Measurements from ENCODE around the gene RAF1.

The RAF1 gene

GRCh38 chr3:12656193-12656592 is 7.7 kb downstream of the RAF1 start:
- H3K4me3 ChIP-seq (ENCODE audit: low read length): no peak overlapping the region
- no peaks in the 10 kb centered on the region for H3K9me3 ChIP-seq (replicated peaks; ENCODE audit: insufficient read depth, low read length)
- no peak for DNase-seq
- no peaks in the 10 kb centered on the region for H3K9me2 ChIP-seq (replicated peaks; ENCODE audit: insufficient read depth, low read length)
- H3K79me2 ChIP-seq (ENCODE audit: low read length): peaks cover 99% of the 10 kb centered on the region
- no peak overlapping the region for H2AFZ ChIP-seq (ENCODE audit: low read length)
- H3K4me1 ChIP-seq (ENCODE audit: low read length): peaks cover 21% of the 10 kb centered on the region
- TF ChIP-seq EZH2 (optimal IDR thresholded peaks at IDR 0.05; ENCODE audit: low read depth, low read length): no peak
- TF ChIP-seq CTCF (IDR thresholded peaks at IDR 0.05; ENCODE audit: low read length): no peak
- no peak overlapping the region for H3K9ac ChIP-seq (ENCODE audit: low read length)
- no peaks in the 10 kb centered on the region for H3K27me3 ChIP-seq (replicated peaks; ENCODE audit: insufficient read depth, low read length)
- H3K4me2 ChIP-seq (ENCODE audit: low read depth, low read length): no peak overlapping the region
- H3F3A ChIP-seq (ENCODE audit: insufficient read depth, low read length): no peaks in the 10 kb centered on the region
- peaks cover 51% of the 10 kb centered on the region for H4K20me1 ChIP-seq (ENCODE audit: insufficient read depth, low read length)
- no peak overlapping the region for H3K27ac ChIP-seq (ENCODE audit: low read length)
- no peaks in the 10 kb centered on the region for H3K36me3 ChIP-seq (replicated peaks; ENCODE audit: insufficient read depth, low read length)

DNA sequence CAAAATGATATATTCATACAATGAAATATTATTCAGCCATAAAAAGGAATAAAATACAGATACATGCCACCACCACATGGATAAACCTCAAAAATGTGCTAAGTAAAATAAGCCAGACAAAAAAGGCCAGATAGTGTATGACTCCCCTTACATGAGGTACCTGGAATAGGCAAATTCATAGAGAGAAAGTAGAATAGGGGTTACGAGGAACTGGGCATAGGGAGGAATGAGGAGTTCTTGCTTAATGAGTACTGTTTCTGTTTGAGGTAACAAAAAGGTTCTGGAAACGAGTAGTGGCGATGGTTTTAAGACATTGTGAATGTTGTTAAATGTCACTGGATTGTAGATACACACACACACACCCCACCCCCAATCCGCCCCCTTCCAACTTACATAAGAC is 8.2 kb downstream of the RAF1 start:
- peaks cover 47% of the 10 kb centered on the region for H4K20me1 ChIP-seq (ENCODE audit: insufficient read depth, low read length)
- H3K9me3 ChIP-seq (replicated peaks; ENCODE audit: insufficient read depth, low read length): no peaks in the 10 kb centered on the region
- no peaks in the 10 kb centered on the region for H3K27me3 ChIP-seq (replicated peaks; ENCODE audit: insufficient read depth, low read length)
- peaks cover 5% of the 10 kb centered on the region; the same call in 1 of the 2 replicates for H3F3A ChIP-seq (ENCODE audit: insufficient read depth, low read length)
- DNase-seq: no peak
- no peak overlapping the region for H2AFZ ChIP-seq (ENCODE audit: low read length)
- H3K4me1 ChIP-seq (ENCODE audit: low read length): peaks cover 17% of the 10 kb centered on the region
- no peak overlapping the region for H3K4me3 ChIP-seq (ENCODE audit: low read length)
- H3K9me2 ChIP-seq (replicated peaks; ENCODE audit: insufficient read depth, low read length): no peaks in the 10 kb centered on the region
- TF ChIP-seq EZH2 (optimal IDR thresholded peaks at IDR 0.05; ENCODE audit: low read depth, low read length): no peak
- no peak for TF ChIP-seq EZH2phosphoT487 (IDR thresholded peaks at IDR 0.05; ENCODE audit: low read length)
- no peak for TF ChIP-seq CTCF (IDR thresholded peaks at IDR 0.05; ENCODE audit: low read length)
- H3K27ac ChIP-seq (ENCODE audit: low read length): no peak overlapping the region
- H3K36me3 ChIP-seq (replicated peaks; ENCODE audit: insufficient read depth, low read length): no peaks in the 10 kb centered on the region
- H3K79me2 ChIP-seq (ENCODE audit: low read length): peaks cover 99% of the 10 kb centered on the region
- no peak overlapping the region for H3K9ac ChIP-seq (ENCODE audit: low read length)
- no peak overlapping the region for H3K4me2 ChIP-seq (ENCODE audit: low read depth, low read length)

DNA sequence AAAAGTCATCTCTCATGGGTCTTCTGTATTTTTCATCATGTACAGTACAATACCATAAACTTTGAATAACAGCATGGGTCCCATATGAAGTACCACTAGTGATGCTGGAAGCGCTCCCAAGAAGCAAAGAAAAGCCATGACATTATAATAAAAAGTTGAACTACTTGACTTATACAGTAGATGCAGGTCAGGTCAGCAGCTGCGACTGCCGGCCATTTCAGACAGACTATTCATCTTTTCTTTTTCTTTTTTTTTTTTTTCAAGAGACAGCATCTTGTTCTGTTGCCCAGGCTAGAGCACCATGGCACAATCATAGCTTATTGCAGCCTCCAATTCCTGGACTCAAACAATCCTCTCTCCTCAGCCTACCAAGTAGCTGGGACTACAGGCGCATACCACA is 10.2 kb downstream of the RAF1 start:
- Histone ChIP-seq H4K20me1 (ENCODE audit: insufficient read depth, low read length) (peaks cover 28% of the 10 kb centered on the region), H3K4me2 (ENCODE audit: low read depth, low read length) (no peak overlapping the region), H3K9ac (ENCODE audit: low read length) (no peak overlapping the region), H3K36me3 (replicated peaks; ENCODE audit: insufficient read depth, low read length) (no peaks in the 10 kb centered on the region), H3F3A (ENCODE audit: insufficient read depth, low read length) (peaks cover 21% of the 10 kb centered on the region), H3K27ac (ENCODE audit: low read length) (no peak overlapping the region), H3K4me1 (ENCODE audit: low read length) (peaks cover 20% of the 10 kb centered on the region), H2AFZ (ENCODE audit: low read length) (no peak overlapping the region), H3K9me3 (replicated peaks; ENCODE audit: insufficient read depth, low read length) (no peaks in the 10 kb centered on the region), H3K79me2 (ENCODE audit: low read length) (peaks cover 99% of the 10 kb centered on the region), H3K4me3 (ENCODE audit: low read length) (no peak overlapping the region), H3K9me2 (replicated peaks; ENCODE audit: insufficient read depth, low read length) (no peaks in the 10 kb centered on the region), H3K27me3 (replicated peaks; ENCODE audit: insufficient read depth, low read length) (no peaks in the 10 kb centered on the region)
- TF ChIP-seq CTCF (IDR thresholded peaks at IDR 0.05; ENCODE audit: low read length) (no peak), EZH2 (optimal IDR thresholded peaks at IDR 0.05; ENCODE audit: low read depth, low read length) (no peak), EZH2phosphoT487 (IDR thresholded peaks at IDR 0.05; ENCODE audit: low read length) (no peak)
- DNase-seq: no peak

Data from MM.1S (cell line).